GM21423 (cell line): ENCODE measurements around the gene HHATL.

Source experiments
- ATAC-seq: cut with Tn5 transposase; IDR thresholded peaks from one replicate; pipeline ENCODE4 v1.9.1; 2021; ENCODE audit warnings: mild to moderate bottlenecking, moderate library complexity; ENCODE audit not compliant: unreplicated experiment

Gene HHATL

DNA sequence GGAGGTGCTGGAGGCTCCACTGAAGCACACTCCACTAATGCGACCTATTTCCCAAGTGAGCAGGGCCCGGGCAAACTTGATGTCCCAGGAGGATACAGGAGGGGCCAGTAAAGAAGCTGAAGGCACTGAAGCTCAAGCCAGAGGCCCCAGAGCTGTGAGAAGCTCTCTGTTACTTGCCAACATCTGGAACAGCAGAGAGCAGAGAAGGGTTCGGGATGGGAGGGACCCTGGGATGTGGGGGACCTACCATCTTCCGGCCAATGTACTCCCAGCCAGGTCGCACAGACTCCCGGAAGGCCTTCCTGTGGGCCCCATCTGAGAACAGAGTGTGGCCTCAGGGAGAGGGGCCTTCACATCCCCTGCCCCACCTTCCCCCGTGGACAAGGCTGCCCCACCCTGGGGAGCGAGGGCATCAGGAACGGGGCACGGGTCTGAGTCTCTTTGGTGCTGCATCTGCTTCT, 3.1 kb downstream of the HHATL start:
- ATAC-seq: no peak

DNA sequence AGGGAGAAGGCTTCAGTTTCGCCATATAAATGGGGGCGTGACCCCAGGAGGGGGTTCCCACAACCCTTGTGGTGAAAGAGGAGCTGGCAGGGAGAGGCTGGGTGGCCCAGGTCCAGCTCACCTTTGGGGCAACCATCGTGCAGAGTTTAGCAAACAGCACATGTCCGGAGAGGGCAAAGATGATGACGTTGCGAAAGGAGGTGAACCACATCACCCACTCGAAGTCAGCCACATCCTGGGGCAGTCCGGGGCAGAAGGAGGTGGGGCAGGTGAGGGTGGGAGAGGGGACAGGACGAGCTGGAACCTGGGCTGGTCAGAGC, 3.7 kb downstream of the HHATL start:
- ATAC-seq: no peak

DNA sequence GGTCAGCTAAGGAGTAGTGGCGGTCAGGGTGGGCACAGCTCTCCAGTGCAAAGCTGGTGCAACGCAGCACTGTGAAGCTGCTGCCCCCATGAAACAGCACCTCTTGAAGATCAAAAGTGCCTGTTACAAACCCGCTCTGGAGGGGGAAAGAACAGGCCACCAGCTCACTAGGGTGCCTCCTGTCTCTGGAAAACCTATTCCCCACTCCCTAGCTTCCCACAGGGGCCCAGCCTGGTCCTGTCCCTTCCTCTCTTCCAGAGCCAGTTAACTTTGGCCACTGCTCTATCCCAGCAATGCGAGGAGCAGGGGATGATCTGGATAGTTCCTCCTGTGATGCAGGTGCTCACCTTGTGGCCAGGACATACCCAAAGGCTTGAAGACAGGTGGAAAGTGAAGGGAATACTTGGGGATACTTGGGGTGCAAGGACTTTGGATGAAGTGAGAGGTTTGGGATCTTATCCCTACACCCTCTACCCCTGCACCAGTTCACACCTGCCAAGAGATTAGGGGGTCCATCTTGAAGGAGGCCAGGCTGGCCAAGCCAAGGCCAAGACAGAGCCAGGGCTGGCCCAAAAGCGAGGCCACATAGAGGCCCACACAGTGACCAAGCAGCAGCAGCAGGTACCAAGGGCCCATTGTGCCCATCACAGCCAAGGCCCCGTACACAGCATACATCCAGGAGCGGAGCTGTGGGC, 4.2 kb downstream of the HHATL start:
- no peak for ATAC-seq

DNA sequence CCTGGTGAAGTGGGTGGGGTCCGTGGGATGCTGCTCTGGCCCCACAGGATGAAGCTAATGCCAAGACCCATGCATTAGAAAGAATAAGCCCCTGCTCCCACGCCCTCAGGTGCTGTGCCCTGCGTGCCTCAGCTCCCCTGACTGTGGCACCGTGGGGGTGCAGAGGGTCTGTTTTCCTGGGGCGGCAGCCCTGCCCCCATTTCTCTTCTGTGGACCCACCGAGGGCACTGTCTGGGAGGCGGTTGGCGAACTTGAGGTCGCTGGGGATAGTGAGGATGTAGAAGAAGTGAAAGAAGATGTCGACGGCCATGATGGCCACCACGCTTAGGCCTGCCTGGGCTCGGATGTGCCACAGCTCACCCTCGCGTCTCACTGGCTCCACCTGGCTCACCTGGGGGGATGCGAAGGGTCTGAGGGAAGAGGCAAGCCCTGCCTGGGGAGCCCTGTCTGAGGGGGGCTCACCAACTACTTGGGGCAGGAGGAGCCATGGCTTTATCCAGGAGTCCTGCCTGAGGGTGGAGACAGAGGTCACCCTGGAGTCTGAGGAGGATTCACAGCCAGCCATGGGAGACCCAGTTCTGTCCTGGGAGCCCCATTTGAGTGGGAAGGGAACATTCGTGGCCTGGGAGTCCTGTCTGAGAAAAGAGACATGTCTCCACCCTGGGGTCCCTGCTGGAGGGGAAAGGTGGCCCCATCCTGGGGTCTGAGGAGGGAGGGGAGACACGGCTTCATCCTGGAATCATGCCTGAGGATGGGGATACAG, 5.1 kb downstream of the HHATL start:
- ATAC-seq: no peak

DNA sequence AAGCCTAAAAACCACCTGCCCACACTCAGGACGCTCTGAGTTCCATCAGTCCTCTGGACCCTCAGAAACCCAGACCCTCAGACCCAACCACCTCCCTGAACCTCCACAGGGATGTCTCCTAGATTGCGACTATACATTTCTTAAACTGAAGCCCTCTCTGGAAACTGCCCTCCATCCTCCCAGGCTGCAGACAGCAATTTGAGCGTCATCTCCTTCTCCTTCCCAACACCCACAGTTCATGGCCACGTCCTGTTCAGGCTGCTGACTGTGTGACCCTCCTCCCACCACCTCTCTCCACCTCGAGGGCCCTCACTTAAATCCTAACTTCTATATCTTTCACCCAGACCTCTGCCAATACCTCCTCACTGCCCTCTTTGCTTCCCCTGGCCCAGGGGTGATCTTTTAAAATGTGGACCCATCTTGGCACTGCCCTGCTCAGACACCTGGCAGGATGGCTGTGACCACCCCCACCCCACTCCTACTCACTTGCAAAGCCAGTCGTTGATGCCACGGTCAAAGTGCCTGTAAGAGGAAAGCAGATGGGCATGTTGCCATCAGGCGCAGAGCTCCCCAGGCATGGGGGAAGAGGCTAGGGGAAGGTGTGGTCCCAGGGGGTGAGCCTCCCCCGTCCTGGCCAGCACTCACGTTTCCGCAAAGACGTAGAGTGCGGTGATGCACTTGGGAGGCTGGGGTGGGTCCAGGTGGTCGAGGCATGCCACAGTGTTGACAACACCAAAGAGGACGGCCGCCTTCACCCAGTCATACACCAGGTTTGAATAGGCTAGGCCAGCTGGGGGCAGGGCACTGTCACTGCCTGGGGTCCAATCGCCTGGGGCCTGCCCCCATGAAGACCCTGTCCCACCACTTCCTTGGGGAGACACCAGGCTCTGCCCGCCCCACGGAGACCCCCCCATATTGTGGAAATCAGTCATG, 6.0 kb downstream of the HHATL start:
- no peak for ATAC-seq

DNA sequence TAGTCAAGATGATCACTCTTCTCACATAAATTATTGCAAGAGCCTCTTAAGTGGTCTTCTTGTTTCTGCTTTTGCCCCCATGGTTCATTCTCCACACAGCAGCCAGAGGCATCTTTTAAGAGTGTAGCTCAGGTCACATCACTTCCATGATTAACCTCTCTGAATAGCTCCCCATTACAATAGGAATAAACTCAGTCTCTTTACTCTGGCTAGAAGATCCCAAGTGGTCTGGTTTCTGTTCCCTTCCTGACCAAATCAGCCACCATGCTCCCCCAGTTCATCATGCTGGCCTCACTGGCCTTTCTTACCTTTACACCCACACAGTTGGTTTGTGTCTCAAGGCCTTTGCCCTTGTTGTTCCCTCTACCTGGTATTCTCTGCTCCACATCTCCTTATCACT, 8.2 kb downstream of the HHATL start:
- no peak for ATAC-seq

DNA sequence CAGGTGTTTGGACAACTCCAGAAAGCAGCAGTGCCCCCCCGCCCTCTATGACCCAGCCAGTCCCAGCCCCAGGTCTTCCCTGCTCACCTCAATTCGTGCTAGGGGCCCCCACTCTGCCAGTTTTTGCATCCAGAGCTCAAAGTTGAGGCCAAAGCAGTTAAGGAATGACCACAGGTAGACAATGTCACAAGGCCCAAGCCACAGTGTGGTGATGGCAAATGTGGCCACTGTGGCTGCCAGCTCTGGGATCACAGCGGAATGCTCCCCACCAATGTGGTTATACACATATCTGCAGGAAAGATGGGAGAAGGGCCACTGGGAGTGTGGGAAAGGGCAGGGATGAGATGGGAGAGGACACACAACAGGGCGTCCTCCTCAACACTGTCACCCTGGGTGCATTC, 9.1 kb downstream of the HHATL start:
- no peak for ATAC-seq

DNA sequence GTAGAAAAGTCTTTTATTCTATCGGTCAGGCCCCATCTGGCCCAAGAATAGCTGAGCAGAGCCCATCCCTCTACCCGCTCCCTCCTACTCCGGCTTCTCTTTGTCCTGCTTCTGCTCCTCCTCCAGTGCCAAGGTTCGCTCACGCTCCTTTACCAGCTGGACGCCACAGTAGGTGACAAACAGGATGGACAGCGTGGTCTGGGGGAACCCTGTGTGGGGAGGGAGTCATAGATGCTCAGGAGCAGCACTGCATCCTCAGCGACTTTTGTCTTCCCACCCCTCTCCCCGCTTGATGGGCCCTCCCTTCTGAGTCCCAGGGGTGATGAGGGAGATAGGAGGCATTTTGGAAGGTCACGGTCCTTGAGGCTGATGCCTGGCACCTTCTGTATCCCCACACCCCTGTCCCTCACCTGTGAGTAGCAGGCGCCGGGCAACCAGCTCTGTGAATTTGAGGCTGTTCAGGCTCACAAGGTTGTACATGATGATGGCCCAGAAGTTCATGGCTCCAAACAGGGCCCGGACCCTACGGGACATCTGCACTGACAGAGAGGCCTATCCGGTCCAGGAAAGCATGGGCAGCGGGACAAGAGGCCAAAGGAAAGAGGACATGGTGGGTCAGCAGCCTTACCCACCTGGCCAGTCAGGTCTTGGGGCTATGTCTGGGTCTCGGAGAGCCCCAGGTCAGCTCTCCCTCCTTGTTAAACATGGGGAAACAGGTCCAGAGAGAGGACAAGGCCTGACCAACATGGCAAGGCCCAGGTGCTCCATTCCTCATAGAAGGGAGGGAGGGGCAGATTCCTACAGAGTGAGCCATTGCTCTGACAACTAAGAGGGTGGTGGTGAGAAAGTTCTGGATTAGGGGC, 9.7 kb downstream of the HHATL start:
- no peak for ATAC-seq

DNA sequence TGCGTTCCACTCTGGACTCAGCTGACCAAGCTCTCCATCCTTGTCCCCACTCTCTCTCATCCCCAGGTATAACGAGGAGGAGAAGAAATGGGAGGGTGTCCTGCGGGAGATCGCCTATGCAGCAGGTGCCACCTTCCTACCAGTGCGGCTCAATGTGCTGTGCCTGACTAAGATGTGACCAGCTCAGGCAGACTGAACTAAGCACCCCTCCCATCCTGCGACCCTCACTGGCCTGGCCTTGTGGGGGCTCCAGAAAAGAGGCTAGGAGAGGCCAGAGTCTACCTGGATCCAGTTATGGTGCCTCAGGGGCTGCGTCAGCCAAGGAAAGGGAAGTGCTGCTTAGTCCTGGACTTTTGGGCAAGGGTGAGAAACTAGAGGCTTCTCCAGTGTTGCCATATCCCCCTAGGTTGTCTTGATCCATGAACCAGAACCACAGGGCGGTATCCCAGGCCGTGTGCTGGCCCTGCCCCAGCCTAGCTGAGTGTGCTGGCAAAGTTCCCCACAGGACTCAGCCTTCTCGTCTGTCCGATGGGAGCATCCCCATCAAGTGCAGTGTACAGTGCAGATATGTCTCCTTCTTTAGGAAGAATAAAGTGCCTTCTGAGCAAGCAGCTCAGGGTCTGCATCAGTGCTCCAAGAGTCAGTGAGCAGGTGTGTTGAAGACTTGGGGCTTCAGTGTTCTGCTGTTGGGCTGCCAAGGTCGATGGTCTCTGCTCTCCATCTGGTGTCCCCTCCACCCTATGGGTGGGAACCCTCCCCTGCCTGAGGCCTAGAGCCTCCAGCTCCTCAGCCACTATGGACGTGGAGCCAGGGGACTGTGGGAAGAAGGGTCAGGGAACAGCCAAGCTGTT, 10.6 kb downstream of the HHATL start:
- ATAC-seq: no peak

DNA sequence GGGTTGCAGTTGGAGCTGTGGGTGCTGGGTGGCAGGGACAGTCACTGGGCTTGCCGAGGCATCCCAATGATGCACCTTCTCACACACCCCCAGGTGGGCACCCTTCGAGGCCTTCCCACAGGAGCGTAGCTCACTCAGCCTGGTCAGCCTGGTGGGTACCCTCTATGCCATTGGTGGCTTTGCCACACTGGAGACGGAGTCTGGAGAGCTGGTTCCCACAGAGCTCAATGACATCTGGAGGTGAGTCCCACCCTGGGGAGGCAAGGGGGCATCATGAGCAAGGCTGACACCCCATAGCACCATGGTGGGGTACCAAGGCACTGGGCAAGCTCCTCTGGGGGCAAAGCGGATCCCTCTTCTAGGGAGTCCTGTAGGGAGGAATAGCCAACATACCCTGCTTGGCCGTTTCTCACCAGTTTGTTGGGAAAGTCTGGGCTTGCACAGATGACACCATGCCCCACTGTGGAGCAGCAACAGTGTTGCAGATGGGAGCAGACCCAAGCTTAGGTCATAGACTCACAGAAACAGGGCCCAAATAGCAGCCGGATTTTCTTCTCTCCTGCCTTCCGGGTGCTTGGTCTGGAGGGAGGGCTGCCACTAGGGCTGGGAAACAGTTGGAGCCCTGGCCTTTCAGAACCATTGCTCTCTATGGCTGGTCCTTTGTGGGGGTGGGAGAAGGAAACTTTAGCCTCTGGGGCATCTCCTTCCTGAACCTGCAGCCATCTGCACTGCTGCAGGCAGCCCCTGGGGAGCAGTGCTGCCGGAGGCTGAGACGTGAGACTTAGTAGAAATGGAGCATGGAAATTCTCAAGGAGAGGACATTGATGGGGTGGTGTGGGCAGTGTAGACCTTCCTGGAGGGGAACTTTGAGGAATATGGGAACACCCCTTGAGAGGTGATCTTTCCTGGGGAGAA, 11.6 kb downstream of the HHATL start:
- no peak for ATAC-seq

DNA sequence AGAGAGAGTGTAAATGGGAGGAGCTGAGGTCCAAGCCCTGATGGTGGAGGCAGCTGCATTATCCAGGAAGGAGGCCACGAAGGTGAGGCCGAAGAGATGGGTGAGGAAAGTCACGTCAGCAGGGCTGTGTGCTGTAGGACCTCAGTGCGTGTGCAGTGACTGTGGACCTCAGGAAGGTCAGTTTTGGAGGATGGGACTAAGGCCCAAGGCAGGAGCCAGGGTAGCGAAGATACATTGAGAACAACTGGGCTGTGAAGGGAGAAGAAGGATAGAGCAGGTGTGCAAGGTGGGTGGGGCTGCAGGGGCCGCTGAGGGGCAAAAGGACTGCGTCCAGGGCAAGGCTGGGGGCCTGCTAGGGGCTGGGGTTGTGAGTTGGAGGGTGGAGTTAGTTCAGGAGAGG, 12.4 kb downstream of the HHATL start:
- ATAC-seq: no peak

DNA sequence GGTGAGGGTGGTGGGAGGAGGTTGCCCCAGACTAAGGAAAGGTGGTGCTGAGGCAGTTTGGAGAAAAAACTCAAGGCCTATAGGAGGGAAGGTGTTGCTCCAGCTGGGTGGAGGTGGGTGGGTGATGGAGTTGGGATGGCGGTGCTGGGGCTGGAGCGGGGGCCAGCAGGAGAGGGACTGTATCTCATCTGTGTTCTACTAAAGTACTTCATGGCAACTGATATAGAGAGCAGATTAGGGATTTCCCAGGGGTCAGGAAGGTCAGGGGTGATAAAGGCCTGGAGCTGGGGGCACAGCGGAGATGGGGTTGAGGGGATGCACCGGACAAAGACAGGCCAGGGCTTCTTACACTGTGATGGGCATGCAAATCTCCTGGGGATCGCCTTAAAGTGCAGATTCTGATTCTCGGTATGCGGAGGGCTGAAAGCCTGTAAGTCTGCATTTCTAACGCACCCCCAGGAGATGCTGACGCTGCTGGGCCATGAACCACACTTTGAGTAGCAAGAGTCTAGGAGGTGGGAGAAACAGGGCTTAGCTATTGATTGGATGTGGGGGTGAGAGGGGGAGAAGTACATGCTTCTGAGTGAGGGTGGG, 13.1 kb downstream of the HHATL start:
- ATAC-seq: no peak

DNA sequence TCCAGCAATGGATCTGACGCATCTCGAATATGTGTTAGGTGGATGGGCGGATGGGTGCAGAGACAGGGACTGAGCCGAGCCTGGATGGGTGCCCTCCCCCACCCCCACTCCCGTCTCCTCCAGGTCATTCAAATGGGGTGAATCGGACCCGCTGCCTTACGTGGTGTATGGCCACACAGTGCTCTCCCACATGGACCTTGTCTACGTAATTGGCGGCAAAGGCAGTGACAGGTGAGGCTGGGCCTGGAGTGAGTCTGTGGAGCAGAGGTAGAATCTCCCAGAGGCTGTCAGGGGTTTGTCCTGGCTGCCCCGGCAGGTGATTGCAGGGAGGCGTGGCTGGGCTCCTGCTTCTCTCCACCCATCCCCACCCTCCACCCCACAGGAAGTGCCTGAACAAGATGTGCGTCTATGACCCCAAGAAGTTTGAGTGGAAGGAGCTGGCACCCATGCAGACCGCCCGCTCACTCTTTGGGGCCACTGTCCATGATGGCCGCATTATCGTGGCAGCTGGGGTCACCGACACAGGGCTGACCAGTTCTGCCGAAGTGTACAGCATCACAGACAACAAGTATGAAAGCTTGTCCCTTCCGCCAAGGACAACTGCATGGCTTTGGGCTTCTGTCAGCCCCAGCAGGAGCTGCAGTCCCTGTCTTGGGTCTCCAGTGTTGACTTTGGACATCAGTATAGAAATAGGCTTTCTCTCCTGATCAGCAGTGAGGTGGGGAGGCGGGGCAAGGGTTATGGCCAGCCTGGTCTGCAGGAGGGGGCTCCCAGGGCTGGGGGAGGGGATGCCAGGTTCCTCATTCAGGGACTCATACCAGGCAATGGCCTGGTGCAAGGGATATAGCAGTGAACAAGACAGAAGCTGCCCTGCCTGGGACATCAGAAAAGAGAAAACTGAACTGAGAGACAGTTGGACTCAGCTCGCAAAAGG, 13.8 kb downstream of the HHATL start:
- no peak for ATAC-seq

DNA sequence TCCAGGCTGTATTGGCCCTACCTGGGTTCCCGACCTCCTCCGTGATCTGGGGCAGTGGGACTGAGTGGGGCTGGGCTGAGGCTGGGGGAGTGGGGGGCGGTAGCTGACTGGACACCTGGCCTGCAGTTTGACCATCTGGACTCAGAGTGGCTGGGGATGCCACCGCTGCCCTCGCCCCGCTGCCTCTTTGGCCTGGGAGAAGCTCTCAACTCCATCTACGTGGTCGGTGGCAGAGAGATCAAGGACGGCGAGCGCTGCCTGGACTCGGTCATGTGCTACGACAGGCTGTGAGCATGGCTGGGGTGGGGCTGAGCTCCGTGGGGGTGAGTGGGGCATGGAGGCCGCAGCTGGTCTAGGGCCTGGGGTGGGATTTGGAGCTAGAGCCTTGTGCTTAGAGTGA, 14.6 kb downstream of the HHATL start:
- ATAC-seq: no peak

DNA sequence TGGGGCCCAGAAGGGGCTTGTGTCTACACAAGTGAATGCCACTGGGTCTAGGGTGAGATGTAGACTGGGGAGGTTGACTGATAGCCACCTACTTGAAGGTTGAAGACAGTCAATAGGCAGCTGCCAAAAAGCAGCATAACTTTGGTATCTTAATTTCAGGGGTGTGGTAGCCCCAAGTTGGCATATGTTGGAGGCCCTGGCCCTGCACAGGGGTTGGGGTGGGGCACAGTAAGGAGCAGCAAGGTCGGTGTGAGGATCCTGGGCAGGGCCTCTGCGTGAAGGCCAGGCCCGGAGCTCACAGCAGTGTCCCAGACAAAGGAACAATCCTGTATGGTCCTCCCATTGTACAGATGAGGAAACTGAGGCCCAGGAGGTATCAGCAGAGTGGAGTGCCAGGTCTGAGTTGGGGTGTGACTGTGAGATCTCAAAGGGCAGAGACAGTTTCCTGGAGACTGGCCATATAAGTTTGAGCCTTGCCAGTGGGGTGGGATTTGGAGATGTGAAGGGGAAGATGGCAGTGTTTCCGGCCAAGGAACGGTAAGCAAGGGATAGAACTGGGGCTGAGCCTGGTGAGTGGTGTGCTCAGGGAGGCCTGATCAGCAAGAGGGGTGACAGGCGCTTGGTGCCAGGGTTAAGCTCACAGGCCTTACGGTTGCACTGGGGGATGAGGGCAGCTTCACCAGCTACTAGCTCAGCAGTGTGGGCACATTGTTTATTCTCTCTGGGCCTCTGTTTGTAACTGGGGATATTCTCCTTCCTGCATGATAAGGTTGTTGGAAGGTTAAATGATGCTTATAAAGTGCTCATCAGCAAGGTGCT, 15.6 kb downstream of the HHATL start:
- ATAC-seq: no peak
